ENCODE results near the gene NGB.

DNA sequence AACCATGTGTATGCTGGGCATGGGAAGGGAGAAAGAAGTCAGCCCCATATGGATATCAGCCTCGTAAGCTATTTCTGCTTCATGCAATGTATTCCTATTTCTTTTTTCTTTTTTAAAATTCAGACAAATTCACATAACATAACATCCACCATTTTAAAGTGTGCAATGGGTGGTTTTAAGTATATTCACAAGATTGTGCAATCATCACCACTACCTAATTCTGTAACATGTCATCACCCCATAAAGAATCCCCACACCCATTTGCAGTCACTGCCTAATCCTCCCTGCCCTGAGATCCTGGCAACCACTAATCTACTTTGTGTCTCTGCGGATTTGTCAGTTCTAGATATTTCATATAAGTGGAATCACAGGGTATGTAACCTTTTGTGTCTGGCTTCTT is 40.2 kb upstream of the NGB start:
- TF ChIP-seq POLR2AphosphoS5 (IDR thresholded peaks at IDR 0.05; ENCODE audit: low read depth, low read length) (no peak), POLR2A (IDR thresholded peaks at IDR 0.05; ENCODE audit: low read depth, low read length) (no peak)

All from GM12892 (cell line).